Measurements from ENCODE around the gene PFDN4.
A peak's percentile ranks its signal among the peaks of the same experiment; 100 is the strongest.

The PFDN4 gene, protein sequence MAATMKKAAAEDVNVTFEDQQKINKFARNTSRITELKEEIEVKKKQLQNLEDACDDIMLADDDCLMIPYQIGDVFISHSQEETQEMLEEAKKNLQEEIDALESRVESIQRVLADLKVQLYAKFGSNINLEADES

DNA sequence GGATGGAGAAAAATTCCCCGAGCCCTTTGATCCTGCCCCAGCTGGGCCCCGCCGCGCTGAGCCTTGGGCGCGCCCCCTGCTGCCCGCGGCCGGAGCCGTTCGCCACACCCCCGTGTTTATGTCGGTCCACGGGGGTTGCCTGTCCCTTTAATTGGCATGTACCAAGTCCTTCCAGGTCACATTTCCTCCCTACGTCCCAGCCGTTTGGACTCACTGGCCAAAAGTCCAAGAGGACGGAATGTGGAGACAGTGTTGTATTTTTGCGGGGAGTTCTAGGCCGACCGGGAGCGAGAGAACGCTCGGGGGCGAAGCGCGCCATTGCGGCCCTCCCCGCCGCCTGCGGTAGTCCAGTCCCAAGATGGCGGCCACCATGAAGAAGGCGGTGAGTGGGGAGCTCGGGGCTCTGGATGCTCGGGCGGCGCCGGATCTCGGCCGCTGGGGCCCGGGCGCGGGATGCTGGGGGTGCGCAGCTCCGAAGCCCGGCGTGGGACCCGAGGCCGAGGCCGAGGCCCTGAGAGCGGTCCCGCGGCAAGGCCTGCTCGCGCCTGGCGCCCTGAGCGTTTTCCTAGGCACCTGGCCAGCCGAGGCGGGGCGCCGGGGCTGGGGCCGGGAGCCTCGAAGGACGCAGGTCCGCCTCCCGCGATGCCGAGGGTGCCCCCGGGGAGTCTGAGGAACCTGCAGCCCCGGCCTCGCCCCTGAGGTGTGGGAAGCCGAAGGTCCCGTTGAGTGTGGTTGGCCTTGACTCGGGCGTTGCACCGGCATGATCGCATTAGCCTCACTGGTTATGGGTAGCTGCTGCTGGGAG, at the start of gene PFDN4:
Gene PFDN4, plus strand, starts transcription at position 345 of the 805 bp plus-strand sequence. Its CDS starts 14 bp downstream, at position 359.
- peak; percentile 42 for DNase-seq (ENCODE audit: extremely low read depth, low read depth)
- TF ChIP-seq, protein P1, sequence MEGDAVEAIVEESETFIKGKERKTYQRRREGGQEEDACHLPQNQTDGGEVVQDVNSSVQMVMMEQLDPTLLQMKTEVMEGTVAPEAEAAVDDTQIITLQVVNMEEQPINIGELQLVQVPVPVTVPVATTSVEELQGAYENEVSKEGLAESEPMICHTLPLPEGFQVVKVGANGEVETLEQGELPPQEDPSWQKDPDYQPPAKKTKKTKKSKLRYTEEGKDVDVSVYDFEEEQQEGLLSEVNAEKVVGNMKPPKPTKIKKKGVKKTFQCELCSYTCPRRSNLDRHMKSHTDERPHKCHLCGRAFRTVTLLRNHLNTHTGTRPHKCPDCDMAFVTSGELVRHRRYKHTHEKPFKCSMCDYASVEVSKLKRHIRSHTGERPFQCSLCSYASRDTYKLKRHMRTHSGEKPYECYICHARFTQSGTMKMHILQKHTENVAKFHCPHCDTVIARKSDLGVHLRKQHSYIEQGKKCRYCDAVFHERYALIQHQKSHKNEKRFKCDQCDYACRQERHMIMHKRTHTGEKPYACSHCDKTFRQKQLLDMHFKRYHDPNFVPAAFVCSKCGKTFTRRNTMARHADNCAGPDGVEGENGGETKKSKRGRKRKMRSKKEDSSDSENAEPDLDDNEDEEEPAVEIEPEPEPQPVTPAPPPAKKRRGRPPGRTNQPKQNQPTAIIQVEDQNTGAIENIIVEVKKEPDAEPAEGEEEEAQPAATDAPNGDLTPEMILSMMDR (IDR thresholded peaks at IDR 0.05; ENCODE audit: low read depth, low read length, missing control alignments): peak; percentile 89
- H3K4me3 ChIP-seq (replicated peaks; ENCODE audit: low read depth, low read length): peak within 1 kb of the TSS; percentile 94

DNA sequence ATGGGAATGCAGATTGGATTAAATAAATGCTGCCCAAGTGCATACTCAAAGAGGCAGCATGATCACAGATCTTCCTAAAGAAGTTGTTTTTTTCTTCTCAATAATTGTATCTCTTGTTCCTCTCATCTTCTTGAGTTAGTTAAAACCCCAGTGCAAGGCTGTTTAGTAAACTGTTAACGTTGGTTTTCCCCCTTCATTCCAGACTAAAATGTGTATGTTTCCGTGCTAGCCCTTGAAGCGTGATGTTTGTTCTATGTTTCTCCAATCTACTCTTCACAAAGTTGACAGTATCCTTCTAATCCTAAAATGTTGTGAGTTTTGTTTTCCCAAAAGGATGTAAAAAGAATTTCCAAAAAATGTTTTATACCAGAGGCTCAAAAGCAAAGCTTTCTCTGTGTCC, 49.7 kb upstream of the PFDN4 start:
- no peak overlapping the region for H3K4me3 ChIP-seq (replicated peaks; ENCODE audit: low read depth, low read length)
- TF ChIP-seq, protein P1 (IDR thresholded peaks at IDR 0.05; ENCODE audit: low read depth, low read length, missing control alignments): no peak
- DNase-seq (ENCODE audit: extremely low read depth, low read depth): no peak

DNA sequence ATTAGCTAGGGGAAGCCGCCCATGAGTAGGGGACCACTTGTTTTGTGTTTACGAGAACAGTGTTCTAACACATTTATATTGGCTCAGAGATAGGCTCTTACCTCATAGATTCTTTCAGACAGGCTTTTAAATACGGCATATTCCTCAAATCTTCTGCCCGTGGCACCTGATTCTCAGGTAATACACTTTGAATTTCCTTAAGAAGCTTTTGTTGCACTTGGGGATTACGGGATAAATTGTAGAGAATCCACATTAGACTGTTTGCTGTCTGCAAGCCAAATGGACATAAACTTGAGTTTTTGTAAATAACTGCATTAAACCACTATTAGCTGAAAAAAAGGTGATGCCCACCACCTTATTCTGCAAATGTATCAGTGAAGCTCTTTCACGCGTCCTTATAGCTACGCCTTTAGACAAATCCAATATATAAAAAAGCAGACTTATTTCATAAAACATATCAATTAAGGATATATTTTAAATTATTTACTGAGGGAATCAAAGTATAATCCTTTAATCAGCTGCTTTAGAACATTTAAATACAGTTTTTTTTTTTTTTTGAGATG, 49.0 kb upstream of the PFDN4 start:
- DNase-seq (ENCODE audit: extremely low read depth, low read depth): no peak
- TF ChIP-seq, protein P1 (IDR thresholded peaks at IDR 0.05; ENCODE audit: low read depth, low read length, missing control alignments): no peak
- H3K4me3 ChIP-seq (replicated peaks; ENCODE audit: low read depth, low read length): no peak overlapping the region

DNA sequence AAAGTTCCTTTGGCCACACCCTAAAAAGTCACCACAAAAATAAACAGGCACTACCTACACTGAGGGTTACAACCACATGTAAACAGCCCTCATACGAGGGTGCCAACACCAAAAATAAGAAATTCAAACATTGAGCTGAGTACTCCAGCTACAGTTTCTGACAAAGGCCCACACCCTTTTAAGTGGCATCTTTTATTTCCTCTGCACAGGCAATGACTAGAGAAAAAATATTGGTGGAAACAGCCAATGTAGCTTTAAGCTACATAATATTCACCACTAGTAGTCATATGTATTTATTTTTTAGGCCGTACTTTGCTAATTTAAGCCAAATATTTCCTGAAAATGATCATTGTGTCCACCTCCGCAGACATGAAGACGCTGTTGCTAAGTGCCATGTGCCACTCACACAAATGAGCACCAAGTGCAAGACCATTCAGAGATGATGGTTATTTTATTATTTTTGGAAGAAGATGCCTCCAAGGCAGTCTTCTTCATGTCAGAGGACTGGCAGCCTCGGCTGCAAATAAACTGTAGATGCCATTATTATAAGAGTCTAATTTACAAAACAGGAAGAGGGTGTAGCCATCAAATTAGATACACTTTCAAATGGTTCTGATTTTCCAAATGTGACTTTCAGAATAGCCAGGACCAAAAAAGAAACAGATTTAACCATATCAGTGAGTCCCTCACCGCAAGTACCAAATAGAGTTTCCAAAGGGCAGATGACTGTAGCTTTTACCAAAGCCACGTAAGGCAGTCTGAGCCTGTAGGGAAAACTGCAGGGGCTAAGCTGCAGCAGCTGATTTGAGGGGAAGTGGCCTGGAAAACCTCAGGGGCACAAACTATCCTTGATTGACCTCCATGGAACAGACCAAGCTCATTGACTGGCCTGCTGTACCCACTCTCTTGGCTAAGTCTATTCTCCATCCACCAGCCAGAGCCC, 47.6 kb upstream of the PFDN4 start:
- TF ChIP-seq, protein P1 (IDR thresholded peaks at IDR 0.05; ENCODE audit: low read depth, low read length, missing control alignments): no peak
- no peak for DNase-seq (ENCODE audit: extremely low read depth, low read depth)
- H3K4me3 ChIP-seq (replicated peaks; ENCODE audit: low read depth, low read length): no peak overlapping the region

DNA sequence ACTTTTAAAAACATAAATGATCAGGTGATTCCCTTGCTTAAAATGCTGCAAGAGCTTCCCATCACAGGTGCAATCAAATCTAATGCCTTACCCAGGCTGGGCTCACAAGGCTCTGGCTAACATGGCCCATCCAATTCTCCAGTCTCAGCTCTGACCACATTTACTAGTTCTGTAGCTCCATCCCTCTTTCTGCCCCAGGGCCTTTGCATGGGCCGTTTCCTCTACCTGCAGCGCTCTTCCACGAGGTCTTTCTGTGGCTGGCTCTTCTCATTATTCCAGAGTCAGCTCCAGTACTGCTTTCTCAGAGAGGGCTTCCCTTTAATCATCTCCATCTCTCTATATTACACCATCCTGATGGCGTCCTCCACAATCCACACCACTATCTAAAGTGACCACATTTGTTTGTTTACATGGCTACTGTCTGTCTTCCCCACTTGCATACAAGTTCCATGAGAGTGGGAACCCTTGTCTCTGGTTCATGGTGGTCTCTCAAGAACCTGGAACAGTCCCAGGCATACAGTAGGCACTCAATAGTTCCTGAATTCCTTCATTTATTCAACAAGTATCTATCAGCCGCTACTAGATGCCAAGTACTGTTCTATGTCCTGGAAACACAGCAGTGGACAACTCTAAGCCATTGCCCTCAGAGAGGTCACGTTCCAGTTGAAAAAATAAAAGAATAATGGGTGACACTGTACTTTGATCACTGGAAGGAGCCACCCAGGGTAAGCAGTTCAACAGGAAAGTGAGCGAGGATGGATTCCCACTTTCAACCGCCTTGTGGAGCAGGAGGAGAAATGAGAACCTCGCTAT, 46.7 kb upstream of the PFDN4 start:
- no peak overlapping the region for H3K4me3 ChIP-seq (replicated peaks; ENCODE audit: low read depth, low read length)
- no peak for DNase-seq (ENCODE audit: extremely low read depth, low read depth)
- TF ChIP-seq, protein P1 (IDR thresholded peaks at IDR 0.05; ENCODE audit: low read depth, low read length, missing control alignments): no peak

DNA sequence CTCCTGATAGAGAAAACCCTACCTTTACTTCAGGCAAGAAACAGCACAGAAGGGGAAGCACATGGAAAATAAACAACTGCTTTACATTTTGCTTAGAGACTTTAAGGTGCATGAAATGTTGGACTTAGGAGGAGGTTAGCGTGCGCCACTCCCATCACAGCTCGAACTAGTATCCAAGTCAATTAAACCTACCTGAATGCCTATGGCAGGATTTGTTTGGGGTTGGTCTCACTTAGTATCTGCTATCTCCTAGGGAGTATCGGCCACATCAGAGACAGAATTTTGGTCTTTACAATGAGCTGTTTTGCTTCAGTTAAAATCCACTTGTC, 46.1 kb upstream of the PFDN4 start:
- H3K4me3 ChIP-seq (replicated peaks; ENCODE audit: low read depth, low read length): no peak overlapping the region
- DNase-seq (ENCODE audit: extremely low read depth, low read depth): no peak
- TF ChIP-seq, protein P1 (IDR thresholded peaks at IDR 0.05; ENCODE audit: low read depth, low read length, missing control alignments): no peak

Measured in HFF-Myc (cell line).